ENCODE measurements around the gene STX1B. TPM values are rescaled to one million over a fixed set of nuclear protein-coding genes. Genes with fewer than 3 reads are reported as not detected.

STX1B gene
- total RNA-seq, 1 donor from 2014 or later = 1.4 TPM

- peaks cover 22% of the 10 kb centered on the region for H3K36me3 Mint-ChIP-seq (ENCODE audit: low read depth)
- peak overlapping the region; percentile 88 for H3K4me3 Mint-ChIP-seq (ENCODE audit: unreplicated experiment)
- no peaks in the 10 kb centered on the region for H3K9me3 Mint-ChIP-seq (ENCODE audit: low read depth)
- TF ChIP-seq CTCF (IDR thresholded peaks at IDR 0.05) = peak; percentile 16
- DNase-seq (ENCODE audit: low spot score) = no peak
- peaks cover 22% of the 10 kb centered on the region for H3K4me1 Mint-ChIP-seq (ENCODE audit: low read depth)
- H3K27me3 Mint-ChIP-seq (ENCODE audit: low read depth) = no peaks in the 10 kb centered on the region
- H3K27ac Mint-ChIP-seq (ENCODE audit: unreplicated experiment) = peak overlapping the region; percentile 90
Observed at GRCh38 chr16:30958175-30959079, 52.0 kb downstream of the STX1B start.

DNA sequence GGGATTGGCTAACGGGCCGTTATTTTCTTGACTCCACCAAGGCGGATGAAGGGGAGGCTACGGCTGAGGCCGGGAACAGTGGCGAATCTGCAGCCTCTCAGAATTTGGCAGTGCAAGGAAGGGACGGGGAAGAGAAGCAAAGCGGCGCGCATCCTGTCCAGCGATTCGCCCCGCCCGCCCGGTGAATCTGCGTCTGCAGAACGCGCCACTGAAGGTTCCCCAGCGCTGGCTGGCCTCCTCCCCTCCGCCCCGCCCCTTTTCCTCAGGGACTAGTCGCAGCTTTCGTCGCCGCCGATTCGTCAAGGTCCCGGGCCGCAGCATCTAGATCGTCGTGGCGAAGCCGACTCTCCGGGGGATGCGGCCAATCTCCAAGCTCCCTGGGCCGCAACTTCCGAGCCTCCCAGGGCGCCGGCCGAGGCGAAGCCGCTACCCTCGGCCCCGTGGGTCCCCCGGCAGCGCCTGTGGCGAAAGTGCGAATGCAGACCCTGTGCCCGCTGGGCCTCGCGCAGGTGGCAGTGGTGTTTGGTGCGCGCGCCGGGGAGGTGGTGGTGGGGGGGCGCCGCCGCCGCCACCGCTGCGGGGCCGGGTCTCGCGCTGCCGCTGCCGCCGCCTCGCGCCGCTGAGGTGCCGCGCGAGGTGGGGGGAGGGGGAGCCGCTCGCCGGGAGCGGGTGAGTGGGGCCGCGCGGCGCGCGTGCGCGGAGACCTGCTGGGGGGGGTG, 52.8 kb downstream of the STX1B start, which contains the start of gene SETD1A:
TSS of gene SETD1A (plus strand) at position 299 of the 719 bp plus-strand sequence. CDS start 978 bp downstream, outside the sequence.
- TF ChIP-seq CTCF (IDR thresholded peaks at IDR 0.05) = no peak
- peaks cover 16% of the 10 kb centered on the region for H3K36me3 Mint-ChIP-seq (ENCODE audit: low read depth)
- DNase-seq (ENCODE audit: low spot score) = peak; percentile 99
- H3K4me1 Mint-ChIP-seq (ENCODE audit: low read depth) = peaks cover 24% of the 10 kb centered on the region
- peak within 1 kb of the TSS; percentile 99 for H3K27ac Mint-ChIP-seq (ENCODE audit: unreplicated experiment)
- H3K9me3 Mint-ChIP-seq (ENCODE audit: low read depth) = no peaks in the 10 kb centered on the region
- peak within 1 kb of the TSS; percentile 92 for H3K4me3 Mint-ChIP-seq (ENCODE audit: unreplicated experiment)
- no peaks in the 10 kb centered on the region for H3K27me3 Mint-ChIP-seq (ENCODE audit: low read depth)

GRCh38 chr16:30956601-30957455, 53.6 kb downstream of the STX1B start:
- H3K9me3 Mint-ChIP-seq (ENCODE audit: low read depth) = no peaks in the 10 kb centered on the region
- peak overlapping the region; percentile 92 for H3K4me3 Mint-ChIP-seq (ENCODE audit: unreplicated experiment)
- DNase-seq (ENCODE audit: low spot score) = no peak
- peak overlapping the region; percentile 99 for H3K27ac Mint-ChIP-seq (ENCODE audit: unreplicated experiment)
- peaks cover 27% of the 10 kb centered on the region for H3K4me1 Mint-ChIP-seq (ENCODE audit: low read depth)
- TF ChIP-seq CTCF (IDR thresholded peaks at IDR 0.05) = peak; percentile 72
- H3K27me3 Mint-ChIP-seq (ENCODE audit: low read depth) = no peaks in the 10 kb centered on the region
- peaks cover 14% of the 10 kb centered on the region for H3K36me3 Mint-ChIP-seq (ENCODE audit: low read depth)

GRCh38 chr16:30954993-30955392, 55.4 kb downstream of the STX1B start:
- Mint-ChIP-seq H3K36me3 (ENCODE audit: low read depth) (peaks cover 5% of the 10 kb centered on the region), H3K4me1 (ENCODE audit: low read depth) (peaks cover 44% of the 10 kb centered on the region), H3K4me3 (ENCODE audit: unreplicated experiment) (no peak overlapping the region), H3K27ac (ENCODE audit: unreplicated experiment) (no peak overlapping the region), H3K9me3 (ENCODE audit: low read depth) (no peaks in the 10 kb centered on the region), H3K27me3 (ENCODE audit: low read depth) (no peaks in the 10 kb centered on the region)
- DNase-seq (ENCODE audit: low spot score) = no peak
- no peak for TF ChIP-seq CTCF (IDR thresholded peaks at IDR 0.05)
